Stimulated activated CD4-positive, alpha-beta T cell treated with anti-CD3 and anti-CD28 coated beads, Interleukin-1b, Interleukin-23, amount 100 ng/mL, for 4 hours (primary cell): ENCODE data around the gene GRPR.
"Not testable (repeated sequence)": the region's sequence is repeated elsewhere in the genome, so short reads cannot be mapped to it uniquely, and the experiment has no call there.

Experiments
- DNase-seq, 2 donors: peaks; one replicate each; pipeline ENCODE4 v3.0.0-alpha.2; 2020; ENCODE audit warnings: low read depth in 2 of 2

GRPR gene

DNA sequence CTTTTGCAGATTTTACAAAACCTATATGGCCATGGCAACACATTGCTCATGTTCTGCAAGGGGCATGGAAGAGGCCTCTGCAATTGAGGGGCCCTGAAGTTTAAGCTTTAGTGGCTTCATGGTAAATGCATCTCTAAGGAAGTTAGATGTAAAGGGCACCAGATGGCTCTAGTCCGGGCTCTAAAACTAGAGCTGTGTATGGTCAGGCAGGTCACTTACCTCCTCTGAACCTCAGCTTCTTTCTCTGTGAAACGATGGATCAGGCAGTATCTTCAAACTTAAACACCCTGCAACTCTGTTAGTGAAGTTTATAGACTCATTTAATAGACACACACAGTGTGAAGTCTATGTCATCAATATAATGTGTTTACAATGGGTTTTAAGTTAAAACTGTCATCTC lies 53.9 kb downstream of the GRPR start:
- no peak for DNase-seq

DNA sequence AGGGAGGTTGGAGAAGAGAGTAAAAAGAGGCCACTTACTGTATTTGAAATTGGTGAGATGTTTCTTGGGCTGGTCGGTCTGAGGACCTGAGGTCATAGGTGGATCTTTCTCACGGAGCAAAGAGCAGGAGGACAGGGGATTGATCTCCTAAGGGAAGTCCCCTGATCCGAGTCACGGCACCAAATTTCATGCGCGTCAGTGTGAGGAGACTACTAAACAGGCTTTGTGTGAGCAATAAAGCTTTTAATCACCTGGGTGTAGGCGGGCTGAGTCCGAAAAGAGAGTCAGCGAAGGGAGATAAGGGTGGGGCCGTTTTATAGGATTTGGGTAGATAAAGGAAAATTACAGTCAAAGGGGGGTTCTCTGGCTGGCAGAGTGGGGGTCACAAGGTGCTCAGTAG lies 60.5 kb downstream of the GRPR start:
- DNase-seq = not testable (repeated sequence)

DNA sequence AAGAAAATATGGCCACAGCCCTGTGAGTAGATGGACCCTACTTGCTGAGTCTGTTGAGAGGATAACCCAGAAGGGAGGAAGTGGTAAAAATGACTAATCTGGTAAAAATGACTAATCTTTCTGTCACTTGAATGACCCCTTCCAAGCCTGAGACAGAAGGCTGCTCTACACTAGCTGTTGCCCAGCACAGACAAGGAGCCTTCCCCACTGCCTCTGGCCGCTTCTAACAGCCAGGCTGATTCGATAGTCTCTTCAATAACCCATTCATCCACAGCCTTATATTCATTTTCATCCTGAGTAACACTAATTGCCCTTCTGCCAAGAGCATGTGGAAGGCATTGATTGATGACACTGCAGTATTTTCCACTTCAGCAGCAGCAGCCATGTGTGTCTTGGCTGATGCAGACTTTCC lies 62.4 kb downstream of the GRPR start:
- no peak for DNase-seq

DNA sequence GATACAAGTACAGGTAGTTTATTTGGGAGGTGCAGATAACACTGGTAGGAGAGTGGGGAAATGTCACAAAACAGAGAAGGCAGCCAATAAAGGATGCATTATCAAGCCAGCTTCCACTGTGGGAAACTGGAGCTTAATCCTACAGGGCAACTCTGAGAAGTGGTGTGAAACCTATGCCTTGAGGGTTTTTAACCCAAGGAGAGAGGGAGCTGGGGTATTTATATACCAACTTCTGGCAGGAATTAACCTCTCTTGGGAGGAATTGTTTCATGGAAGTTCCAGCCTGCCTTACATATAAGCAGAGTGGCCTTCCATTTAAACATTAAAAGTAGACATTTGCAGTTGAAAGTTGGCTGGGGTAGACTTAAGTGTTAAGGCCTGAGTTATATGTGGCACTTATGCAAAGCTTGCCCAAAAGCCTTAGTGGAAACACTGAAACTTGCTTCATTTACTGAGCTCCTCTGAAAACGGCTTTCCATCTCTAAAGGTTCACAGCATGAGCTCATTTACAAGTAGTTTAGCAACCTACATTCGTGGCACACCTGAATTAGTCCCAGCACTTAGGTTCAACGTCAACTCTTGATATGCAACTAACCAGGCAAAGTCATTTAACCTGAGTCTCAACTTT lies 63.1 kb downstream of the GRPR start:
- DNase-seq = no peak

DNA sequence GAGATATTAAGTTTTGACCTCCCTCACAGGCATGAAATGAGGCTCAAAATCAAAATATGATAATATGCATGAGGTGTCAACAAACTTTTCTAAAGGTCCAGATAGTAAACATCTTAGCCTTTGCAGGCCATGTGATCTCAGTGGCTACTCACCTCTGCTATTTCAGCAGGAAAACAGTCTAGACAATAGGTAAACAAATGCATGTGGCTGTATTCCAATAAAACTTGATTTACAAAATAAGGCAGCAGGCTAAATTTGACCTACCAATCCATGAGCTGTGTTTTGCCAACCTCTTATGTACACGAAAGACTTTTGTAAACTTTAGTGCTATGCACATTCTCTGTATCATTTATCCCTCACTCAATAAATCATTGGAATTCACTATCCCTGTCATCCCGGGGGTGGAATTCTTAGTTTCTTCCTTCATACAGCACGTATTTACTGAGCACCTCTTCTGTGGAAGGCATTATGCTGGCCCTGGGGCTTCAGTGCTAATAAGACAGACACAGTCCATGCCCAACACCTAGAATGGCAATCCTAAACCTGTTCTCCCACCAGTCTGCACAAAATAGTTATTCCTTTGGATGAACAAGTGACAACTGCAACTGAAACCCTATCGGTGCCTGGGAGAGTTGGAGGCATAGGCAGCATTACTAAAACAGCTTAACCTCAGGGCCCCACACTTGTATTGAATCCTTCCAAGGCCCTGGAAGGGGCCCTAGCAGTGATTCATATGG lies 63.8 kb downstream of the GRPR start:
- DNase-seq = no peak

DNA sequence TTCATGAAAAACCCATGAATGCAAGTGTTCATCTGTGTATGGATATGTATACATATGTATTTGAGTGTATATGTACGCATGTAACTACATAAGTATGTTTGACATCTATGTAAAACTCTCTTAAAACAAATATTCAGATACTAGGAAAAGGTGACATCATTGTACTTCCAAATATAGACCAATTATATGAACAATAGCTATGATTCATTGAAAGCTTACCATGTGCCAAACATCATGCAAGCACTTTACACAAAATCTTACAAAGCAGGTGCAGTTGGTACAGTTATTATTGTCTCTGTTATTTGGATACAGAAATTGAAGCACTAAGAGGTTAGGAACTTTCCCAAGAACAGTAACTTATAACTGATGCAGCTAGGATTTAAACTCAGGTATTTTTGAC lies 65.3 kb downstream of the GRPR start:
- no peak for DNase-seq

DNA sequence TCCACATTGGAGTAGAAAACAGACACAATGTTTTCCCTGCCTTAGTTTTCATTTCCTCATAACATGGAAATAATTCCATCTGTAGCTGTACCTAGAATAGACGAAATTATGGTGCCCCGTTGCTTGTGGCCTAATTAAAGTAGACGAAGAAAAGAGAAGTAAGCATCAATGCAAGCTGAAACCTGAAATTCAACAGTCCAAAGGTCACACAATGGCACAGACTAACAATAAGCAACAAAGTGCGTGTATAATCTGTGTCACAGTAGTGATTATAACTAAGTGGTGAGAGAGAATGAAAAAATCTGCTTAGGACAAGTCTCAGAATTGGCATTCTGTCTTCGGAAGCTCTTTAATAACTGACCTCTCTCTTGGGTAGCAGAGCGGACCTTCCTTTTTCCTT lies 68.2 kb downstream of the GRPR start:
- no peak for DNase-seq

DNA sequence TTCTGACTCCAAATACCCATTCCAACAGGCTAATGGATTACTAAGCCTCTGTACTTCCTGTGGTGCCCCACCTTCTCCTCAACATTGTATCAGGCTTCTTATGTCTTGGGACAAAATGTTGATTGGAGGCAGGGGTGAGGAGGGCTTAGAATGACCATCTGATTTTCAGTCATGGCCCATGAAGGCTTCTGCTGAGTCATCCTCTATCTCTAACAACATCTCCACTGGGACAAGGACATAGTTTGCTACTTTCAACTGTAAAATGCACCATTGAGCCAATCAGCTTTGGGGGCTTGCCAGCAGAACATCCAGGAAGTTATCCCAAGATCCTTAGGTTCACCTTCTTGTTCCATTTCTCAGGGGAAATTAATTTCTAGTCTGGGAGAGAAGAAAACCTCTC lies 73.5 kb downstream of the GRPR start:
- no peak for DNase-seq

DNA sequence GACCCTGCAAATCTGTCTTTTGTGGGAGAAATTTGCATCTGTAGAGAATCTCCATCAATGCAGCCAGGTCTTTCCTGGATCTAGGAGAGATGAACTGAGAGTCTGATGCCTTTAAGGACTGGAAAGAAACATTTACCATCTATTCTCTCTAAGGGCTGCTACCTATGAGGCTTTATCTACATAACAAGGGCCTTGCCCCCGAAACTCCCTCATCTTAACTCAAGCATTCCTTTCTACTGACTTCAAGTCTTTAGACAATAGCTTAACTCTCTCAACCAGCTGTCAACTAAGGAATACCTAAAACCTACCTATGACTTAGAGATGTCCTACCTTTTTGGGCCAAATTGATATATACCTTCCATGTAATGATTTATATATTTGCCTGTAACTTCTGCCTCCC lies 76.0 kb downstream of the GRPR start:
- no peak for DNase-seq

DNA sequence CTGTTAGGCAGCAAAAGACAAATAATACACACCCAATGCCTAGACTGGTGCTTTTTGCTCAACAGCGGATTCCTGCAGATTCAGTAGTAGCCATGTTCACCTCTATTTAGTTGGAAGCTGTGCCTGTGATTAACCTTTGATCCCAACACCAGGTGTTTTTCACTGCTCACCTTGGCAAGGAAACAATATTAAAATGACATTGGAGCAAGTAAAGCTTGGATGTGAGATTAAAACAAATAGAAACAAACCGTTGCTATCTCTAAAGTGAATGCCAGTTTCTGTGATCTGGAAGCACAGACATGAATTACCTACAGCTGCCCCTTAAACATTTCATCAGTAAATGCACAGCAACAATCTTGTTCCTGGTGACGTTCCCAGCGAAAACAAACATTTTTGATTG lies 79.6 kb downstream of the GRPR start:
- no peak for DNase-seq
